Activated CD8-positive, alpha-beta memory T cell treated with anti-CD3 and anti-CD28 coated beads, Interleukin-2, amount 50 U/mL, for 1 hour (primary cell): Measurements from ENCODE around the gene TEPSIN.

Experiments
- DNase-seq: peaks from one replicate; pipeline ENCODE4 v3.0.0-alpha.2; 2020; ENCODE audit errors: extremely low read depth

Gene TEPSIN

DNA sequence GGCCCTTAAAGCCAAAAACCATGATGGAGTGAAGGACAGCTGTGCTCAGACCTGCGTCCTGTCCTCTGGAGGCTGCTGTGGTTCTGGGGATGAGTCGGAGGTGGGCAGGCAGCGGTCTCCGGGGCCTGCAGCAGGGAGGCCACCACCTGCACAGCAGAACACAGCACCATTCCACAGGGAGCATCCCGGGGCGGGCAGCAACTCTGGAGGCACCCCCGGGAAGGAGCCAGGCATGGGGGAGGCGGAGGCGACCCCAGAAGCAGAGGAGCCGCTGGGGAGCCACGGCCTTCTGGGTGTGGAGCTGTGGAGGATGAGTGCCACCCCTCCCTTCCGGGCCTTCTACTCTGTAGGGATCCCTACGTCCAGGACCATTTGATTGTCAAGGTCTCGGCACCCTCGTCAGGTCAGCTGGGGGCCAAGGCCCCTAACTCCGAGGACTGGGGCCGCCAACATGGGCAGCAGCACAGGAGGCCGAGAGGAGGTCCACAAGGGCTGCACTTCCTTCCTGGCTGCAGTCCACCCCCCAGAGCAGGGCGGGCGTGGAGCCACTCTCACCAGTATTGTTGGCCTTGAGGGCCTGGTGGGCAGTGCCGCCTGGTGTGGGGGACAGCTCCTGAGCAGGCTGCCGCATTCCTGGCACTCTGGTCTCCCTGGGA is 39.9 kb downstream of the TEPSIN start:
- no peak for DNase-seq

DNA sequence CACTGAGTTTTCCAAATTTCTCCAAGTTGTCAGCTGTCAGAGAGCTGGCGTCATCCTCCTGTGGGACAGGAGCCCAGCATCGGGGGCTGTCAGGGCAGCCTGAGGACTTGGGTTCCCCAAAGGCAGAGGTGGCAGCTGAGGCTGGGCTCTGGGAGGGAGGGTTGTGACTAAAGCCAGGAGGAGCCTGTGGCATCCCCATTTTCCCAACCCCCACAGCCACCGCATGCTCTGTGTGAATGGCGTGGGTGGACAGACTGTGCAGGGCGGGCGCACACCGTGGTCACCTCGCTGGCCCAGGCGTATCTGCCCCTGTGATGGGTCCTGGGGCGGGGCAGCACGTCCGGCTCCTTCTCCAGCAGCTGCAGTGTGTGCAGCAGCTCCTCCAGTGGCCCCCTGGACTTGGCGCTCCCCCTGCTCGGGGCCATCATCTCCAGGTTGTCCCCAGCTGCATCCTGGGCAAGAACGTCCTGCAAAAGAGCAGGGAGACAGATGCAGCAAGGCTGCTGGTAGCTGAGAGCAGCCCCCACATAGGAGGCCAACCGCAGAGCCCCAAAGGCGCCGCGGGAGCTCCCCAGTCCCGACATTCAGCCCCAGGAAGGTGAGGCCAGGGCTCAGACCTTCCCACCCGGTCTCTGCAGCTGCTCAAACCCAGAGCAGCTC is 40.9 kb downstream of the TEPSIN start:
- DNase-seq, result no peak

DNA sequence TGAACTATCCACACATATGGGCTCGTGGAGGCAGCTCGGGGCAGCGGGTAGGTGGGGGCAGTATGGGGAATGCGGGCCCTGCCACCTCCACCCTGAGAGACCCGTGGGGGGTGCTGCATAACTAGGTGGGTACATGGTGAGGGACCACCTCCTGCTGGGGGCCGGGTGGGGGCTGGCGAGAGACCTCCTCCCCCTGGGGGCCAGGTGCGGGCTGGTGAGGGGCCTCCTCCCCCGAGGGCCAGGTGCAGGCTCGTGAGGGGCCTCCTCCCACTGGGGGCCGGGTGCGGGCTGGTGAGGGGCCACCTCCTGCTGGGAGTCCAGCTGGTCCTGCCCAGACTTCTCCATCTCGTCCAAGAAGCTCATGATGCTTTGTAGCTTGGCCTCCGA is 41.5 kb downstream of the TEPSIN start:
- DNase-seq, result no peak

DNA sequence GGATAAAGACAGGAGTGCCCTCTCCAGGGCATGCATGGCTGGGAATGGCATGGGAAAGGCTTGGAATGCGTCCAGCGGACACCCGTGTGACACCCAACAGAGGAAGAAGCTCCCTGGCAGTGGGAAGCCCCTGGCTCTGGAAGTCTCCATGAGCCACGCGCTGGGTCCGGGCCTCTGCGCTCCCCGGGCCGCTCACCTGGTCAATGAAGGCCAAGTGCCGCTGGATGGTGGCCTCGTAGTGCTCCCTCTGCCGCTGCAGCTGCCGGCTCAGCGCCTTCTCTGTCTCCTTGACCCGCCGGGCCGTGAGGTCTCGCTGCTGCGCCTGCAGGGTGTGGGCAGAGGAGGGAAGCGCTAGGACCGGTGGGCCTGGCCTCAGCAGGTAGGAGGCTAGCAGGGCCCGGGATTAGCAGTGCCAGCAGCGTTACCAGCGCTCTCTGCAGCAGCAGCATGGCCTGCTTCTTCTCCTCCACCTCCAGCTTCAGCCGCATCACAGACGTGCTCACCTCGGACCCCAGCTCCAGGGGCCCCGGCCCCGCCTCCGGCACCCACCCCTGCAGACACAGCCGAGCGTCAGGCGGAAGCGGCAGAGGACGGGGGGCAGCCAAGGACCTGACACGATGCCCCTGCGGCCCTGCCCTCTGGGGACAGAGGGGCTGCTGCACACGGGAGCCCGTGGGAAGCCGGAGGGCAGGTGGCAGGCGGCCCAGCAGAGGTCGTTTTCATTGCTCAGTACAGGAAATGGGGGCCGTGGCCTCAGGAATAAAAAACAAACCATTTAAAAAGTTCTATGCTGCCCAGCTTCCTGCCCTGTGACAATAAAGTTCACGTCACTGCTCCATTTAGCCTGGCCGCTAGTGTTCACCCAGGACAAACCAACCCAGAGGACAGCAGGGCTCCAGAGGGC is 42.1 kb downstream of the TEPSIN start:
- DNase-seq, result no peak

DNA sequence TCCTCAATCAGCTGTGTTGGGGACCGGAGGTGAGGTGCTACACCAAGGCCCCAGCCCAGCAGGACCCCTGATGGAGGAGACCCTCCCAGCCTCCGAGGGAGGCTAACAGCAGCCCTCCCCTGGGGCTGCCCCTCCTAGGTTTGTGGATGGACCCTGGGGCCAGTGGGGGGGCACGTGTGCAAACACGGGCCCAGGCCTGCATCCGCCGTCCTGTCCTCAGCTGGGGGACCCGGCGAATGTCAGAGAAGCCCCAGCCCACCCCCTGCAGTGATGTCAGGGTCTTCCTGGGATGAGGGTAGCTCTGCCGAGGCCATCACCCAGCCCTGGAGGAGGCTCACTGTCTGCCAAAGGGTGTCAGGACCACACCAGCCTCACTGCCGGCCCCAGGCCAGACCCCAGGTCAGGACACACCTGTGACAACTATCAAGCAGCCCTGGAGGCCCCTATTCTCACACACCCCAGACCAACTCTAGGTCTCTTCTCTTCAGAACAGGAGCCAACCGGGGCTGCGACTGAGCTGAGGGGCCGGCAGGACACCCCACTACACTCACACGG is 42.8 kb downstream of the TEPSIN start:
- no peak for DNase-seq

DNA sequence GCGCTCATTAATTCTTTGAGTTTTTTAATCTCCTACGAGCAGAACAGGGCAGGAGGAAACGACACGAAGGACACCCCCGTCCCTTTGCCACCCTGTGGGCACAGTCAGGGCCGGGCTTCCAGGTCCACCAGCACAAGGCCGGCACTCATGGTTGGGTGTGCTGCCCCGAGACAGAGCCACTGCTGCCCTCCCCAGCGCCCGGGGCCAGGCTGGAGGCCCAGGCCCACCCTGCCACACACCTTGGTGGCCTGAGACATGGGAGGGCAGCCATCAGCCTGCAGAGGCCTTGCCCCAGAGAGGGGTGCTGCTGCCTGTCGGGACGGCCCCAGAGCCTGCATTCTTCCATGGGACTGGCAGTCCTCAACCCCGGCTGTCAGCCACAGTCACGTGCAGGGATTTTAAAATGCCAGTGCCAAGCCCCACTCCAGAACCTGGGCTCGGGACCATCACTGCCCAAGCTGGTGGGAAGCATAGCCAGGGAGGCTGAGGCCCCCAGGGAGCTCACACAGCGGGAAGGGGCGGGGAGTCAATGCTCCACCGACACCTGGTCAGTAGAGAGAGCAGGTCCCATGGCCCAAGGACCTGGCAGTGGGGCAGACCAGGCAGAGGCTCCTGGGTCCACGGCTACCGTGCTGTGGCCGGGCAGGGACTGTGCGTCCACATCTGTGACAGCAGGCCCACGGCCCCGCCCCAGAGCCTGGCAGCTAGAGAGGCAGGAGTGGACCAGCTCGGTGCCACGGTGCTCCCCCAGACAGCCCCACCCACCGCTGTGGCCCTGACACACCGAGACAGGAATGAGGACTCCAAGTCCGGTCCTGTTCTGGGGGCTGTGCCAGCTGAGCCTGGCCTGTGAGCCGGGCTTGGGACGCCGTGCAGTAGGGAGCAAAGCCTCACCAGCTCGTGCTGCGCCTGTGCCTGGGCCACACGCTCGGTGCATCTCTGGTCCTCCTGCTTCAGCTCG is 43.6 kb downstream of the TEPSIN start:
- no peak for DNase-seq

DNA sequence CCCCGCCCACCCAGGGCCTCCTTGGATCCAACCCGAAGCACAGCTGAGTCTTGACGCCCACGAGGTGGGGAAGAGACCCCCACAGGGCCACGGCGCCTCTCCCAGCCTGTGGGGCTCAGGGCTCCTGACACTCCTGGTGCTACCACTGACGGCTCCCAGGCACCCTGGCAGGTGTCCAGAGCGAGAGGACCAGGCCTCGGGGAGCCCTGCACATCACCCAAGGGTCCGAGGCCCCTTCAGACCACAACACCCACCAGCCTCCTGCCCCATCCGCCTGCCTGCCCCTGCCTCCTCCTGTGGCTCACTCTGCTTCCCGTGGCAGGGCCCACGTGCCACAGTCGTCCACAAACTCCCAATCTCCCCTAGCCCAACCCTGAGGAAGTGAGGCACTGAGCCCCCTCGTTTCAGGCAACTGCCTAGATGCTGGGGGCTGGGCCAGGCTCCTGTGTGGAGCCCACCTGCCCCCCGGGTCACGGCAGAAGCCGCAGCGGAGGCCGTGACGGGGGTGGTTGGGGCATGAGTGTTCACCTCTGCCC is 44.6 kb downstream of the TEPSIN start:
- no peak for DNase-seq

DNA sequence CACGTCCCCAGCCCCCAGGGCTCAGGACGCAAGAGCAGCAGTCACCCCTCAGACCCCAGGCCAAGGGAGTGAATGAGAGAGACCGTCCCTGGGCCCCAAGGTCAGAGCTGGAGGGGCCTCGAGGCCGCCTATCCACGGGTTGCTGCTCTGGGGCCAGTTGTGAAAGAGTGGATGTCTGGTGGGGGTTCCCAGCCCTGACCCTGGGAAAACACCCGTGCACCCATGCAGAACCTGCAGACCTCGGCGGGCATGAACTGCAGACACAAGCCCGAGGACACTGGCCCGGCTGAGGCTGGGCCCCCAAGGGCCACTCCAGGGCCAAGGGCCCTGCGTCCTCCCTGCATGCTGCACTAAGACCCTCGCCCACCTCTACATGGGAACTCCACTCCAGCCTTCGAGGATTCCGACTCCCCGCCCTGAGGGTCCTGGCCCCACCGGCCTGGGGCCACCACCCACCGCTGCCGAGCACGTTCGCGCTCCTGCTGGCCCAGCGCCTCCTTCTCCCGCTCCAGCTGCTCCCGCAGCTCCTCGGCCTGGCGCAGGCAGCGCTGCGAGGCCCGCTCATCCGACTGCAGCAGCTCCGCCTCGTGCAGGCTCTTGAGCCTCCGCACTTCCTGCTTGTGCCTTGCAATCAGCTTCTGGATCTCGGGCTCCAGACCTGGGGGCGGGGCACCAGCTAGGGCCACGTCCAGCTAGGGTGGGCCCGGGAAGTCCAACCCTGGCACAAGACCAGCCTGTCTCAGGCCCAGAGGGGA is 45.2 kb downstream of the TEPSIN start:
- no peak for DNase-seq

DNA sequence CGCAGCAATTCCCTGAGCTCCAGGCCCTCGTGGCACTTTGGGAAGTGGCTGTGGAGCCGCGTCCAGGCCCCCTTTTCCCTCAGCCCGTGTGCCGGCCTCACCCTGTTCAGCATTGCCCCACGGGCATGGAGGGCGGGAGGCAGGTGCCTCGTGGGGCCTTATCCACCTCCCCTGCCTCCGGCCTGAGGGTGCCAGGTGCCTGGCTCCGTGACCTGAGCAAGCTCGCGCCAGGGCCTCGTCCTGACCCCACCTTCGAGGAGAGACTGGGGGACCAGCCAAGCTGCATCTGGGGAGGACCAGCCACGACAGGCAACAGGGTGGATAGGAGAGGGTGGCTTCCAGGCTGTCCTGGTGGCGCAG is 45.8 kb downstream of the TEPSIN start:
- DNase-seq, result no peak

DNA sequence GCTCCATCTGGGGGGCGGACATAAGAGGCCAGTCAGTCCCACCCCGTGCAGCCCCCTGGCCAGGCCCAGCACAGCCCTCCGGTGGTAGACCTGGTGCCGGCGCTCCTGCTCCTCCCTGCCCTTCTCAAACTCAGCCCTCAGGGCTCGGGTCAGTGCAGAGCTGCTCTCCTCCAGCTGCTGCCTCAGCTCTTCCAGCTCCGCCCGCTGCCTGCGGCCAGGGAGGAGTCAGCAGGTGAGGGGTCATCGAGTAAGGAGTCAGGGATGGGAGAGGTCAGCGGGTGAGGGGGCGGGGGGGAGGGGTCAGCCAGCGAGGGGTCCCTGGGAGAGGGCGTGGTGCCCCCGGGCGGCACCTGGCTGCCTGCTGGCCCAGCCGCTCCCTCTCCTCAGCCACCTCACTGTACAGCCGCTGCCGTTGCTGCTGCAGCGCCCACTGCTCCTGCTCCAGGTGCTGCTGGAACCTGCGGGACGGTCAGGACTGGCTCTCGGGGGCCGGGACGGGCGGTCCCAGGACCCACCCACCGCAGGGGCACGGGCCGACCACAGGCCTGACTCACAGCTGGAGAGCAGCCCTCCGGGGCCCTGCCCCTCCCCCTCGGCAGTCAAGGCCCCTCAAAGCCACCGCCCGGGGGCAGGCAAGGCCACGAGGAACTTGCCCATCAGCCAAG is 46.3 kb downstream of the TEPSIN start:
- DNase-seq, result no peak

DNA sequence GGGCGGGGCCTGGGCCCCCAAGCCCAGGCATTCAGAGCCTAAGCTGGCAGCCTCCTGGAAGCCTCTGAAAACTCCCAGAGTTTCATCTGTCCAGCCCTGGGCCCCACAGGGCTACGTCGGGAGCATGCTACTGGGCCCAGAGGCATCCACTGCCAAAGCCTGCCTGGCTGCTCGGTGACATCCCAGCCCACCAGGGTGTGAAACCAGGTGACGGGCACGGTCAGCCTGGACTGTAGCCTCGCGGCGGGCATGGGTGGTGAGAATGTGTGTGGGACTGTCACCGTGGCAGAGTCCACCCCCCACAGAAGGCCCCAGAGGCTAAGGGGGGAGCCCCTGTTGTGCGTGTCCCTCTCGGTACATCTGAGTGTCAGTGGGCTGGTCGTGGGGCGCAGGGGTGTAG is 47.2 kb downstream of the TEPSIN start:
- no peak for DNase-seq

DNA sequence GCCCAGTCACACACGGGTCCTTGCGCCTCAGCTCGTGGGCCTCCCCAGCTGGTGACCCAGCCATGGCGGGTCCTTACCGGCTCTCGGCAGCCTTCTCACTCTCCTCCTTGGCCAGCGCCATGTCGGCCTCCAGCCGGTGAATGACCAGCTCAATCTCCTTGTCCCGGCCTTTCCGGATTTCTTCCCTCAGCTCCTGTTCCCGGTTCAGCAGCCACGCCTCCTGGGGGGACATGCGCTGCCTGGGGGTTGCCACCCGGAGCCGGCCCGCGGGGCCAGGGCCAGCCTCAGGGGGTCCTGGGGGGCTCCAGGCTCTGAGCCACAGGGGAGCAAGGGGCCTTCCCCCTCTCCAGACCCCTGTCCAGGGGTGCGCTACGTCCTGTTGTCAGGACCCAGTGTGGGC is 47.7 kb downstream of the TEPSIN start:
- DNase-seq, result no peak

DNA sequence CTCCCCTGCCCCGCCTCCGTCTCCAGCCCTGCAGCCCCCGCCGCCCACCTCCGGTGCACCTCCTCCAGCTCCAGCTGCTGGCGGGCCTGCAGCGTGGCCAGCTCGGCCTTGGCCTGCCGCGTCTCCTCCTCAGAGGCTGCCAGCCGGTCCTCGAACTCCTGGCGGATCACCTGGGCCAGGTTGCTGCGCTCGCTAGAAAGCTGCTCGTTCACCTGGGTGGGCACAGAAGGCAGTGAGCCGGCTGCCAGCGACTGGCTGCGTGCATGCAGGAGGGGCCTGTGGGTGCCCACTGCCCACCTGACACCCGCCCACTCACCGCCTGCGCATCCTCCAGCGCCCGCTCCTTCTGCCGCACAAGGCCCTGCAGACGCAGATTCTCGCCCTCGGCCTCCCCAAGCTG is 48.3 kb downstream of the TEPSIN start:
- no peak for DNase-seq

DNA sequence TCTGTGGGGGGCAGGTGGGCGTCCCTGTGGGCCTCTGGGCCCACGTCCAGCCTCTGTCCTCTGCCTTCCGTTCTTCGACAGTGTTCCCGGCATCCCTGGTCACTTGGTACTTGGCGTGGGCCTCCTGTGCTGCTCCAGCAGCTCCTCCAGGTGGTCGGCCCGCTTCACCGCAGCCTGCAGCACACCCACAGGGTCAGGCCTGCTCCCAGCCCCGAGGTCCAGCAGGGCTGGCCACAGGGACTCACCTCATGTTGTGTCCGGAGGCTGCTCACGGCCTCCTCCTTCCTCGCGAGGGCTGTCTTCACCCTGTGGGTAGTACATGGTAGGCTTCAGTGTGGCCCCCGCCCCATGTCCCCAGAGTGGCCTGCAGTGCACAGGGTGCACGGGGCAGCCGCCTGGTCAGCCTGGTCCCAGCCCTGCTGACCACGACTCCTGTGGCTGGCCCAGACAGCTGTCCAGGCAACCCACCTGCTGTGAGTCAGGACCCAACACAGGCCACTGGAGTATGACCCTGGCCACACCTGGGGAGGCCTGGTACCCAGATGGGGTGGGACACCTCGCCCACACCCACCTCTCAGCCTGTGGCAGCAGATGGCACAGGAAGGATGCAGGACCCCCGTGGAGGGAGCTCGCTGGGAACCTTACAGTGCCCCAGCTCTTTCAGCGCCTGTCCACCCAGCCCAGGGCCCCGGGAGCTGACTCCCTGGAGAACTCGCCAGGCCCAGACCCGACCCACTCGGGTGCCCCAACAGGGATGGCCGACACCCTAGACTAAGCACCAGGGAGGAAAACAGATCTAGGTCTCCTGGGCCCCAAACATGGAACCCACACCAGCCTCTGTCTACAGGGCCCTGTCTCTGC is 49.0 kb downstream of the TEPSIN start:
- no peak for DNase-seq

DNA sequence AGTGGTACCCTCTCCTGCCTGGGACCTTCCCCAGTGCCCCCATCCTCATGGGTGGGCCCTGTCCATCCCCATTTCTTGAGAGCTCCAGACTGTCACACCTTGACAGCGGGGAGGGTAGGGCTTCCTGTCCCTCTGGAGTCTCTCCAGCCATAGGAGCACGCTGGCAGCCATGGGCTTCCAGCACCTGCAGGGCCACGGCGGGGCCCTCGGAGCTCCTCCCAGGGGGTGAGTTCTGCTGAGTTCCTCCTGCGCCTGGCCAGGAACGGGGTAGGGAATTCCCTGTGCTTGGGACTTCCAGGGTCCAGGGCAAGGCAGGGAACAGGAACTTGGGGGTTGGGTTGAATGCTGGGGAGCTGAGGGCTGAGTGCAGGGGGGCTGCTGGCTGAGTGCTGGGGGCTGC is 49.8 kb downstream of the TEPSIN start:
- DNase-seq, result no peak

DNA sequence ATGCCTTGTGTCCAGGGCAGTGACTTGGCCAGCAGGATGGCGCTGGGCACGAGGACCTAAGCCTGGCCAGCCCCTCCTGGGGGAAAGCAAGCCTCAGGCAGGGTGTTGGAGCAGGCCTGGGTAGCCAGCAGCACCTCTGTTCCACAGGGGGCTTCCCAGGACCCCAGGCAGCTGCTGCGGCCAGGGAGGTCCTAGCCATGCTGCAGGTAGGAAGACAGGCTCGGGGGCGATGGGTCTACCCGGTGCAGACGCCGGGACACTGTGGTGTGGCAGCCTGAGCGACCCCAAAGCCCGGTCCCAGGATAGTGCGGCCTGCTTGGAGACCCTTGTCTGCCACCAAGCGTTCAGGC is 50.4 kb downstream of the TEPSIN start:
- DNase-seq, result no peak

DNA sequence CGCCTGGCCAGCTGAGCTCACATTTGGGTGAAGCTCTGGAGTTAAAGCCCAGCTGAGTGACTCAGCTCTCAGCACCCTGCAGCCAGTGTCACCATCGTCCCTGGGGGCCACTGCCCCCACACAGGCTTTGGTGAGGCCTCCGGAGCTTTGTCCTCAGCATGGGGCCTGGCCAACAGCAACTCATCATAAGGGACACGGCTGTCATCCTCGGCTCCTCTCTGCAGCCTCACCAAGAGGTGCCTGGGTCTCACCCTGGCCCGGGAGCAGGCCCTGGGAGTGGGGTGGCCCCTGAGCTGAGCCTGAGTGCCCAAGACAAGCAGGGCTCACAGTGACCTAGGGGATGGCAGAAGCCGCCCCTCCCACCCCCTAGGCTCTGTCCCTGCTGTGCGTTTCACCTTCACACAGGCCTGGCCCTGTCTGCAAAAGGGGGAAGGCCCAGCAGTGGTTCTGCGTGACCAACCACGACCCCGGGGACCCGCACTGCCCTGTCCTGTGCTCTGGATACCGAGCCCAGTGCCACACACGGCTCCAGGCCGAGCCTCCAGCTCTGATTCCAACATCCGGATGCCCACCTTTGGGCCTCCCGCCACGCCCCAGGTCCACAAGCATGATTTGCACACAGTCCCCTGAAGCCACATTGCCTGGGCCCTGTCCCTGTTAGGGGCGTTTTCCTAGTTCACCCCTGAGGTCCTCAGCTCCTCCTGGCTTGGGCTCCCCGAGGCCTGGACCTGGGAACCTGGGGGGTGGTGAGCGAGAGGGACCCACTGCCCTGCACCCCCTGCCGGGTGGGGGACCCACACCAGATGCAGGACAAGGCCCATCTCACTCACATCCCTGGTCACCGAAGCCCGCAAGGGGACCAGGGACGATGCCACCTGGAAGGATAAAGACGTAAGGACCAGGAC is 51.0 kb downstream of the TEPSIN start:
- DNase-seq, result no peak

DNA sequence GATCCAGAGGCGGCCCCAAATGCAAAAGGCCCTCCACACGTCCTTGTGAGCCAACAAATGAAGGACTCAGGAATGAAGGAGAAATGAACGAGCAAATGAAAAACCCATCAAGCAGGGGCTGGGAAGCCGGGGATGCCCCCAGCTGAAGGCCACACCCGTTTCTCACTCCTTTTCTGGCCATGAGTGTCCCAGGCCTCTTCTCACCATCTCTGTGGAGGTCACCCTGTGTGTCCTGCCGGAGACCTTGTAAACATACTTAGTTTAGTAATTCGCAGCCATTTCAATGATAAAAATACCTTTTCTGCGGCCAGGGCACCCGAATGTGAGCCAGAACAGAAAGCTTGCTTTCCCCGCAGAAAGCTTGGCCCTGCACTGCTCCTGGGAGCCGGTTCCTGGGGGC is 51.7 kb downstream of the TEPSIN start:
- no peak for DNase-seq
